IPS DF 6.9 (cell line): Measurements from ENCODE around the gene PDGFRA.

Source experiments
- DNase-seq: peaks from one replicate; pipeline ENCODE4 v3.0.0-alpha.2; 2013; ENCODE audit warnings: low read depth, low spot score
- H3K27ac ChIP-seq: one replicate; pipeline ENCODE4 v1.5.1; 2013; ENCODE audit warnings: low read length, control low read depth
- H3K27me3 ChIP-seq: 2 replicates; pipeline ENCODE4 v1.6.1; 2013; ENCODE audit warnings: mild to moderate bottlenecking, low read length; ENCODE audit not compliant: control insufficient read depth, insufficient read depth
- H3K36me3 ChIP-seq: 2 replicates; pipeline ENCODE4 v1.6.1; 2013; ENCODE audit warnings: low read length; ENCODE audit not compliant: control insufficient read depth, insufficient read depth
- H3K4me1 ChIP-seq: 2 replicates; pipeline ENCODE4 v1.6.1; 2013; ENCODE audit warnings: low read length; ENCODE audit not compliant: control insufficient read depth, insufficient read depth
- H3K4me3 ChIP-seq: 2 replicates; pipeline ENCODE4 v1.5.1; 2013; ENCODE audit warnings: mild to moderate bottlenecking, low read length
- H3K9me3 ChIP-seq: 2 replicates; pipeline ENCODE4 v1.6.1; 2013; ENCODE audit warnings: low read length, inconsistent platforms; ENCODE audit not compliant: control insufficient read depth, insufficient read depth
- WGBS: extraction: QIAGEN DNeasy Blood & Tissue Kit; methylation state at CpG from one replicate; pipeline ENCODE4 v1.1.7; 2013; ENCODE audit warnings: mixed read lengths, missing lambda C conversion rate; ENCODE audit not compliant: insufficient read length, insufficient coverage; 5-methylcytosine and 5-hydroxymethylcytosine counted together

PDGFRA gene

DNA sequence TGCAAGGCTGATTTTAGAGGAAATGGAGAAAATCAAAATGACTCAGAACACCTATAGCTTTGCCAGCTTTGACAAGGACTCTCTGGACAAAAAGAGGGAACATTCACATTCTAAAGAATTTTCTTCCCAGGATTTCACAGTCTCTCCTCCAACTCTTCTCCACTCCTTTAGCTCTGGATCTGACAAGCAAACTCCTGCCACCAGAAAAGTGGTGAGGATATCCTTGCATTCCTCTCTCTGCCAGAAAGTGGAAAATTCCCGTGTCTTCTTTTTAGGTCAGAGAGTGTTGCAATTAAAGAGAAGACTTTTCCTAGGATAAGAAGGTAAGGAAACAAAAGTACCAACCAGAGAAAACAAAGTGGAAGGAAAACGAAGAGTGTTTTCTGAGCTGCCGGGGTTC, 16.1 kb upstream of the PDGFRA start:
- H3K9me3 ChIP-seq = no peaks in the 10 kb centered on the region
- no peak for DNase-seq
- no peak overlapping the region for H3K27ac ChIP-seq
- H3K36me3 ChIP-seq = no peaks in the 10 kb centered on the region
- H3K27me3 ChIP-seq = peaks cover 1% of the 10 kb centered on the region; the same call in 1 of the 2 replicates
- no peaks in the 10 kb centered on the region for H3K4me1 ChIP-seq
- WGBS = no CpG with 5 or more reads among the region's 3 CpGs
- H3K4me3 ChIP-seq = no peak overlapping the region

DNA sequence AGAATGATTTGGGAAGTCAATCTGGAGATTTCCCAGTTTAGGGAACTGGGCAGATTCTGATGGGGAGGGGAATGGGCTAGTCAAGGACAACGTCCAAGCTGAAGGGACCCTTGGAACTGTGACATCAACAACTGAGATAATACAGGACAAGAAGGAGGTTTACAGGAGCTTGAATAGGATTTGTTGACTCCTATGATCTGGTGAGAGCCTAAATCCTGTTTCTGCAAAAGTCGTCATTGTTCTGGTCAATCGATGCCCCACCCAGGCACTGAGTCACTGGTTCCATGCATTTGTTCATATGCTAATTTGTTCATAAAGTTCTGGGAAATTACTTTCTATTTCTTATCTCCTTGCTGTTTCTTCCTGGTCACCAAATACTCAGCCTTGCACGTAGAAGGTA, 15.3 kb upstream of the PDGFRA start:
- no peak overlapping the region for H3K27ac ChIP-seq
- WGBS = no CpG with 5 or more reads among the region's 4 CpGs
- H3K36me3 ChIP-seq = no peaks in the 10 kb centered on the region
- no peak overlapping the region for H3K4me3 ChIP-seq
- no peak for DNase-seq
- H3K4me1 ChIP-seq = no peaks in the 10 kb centered on the region
- peaks cover 3% of the 10 kb centered on the region; the same call in 1 of the 2 replicates for H3K27me3 ChIP-seq
- H3K9me3 ChIP-seq = no peaks in the 10 kb centered on the region

DNA sequence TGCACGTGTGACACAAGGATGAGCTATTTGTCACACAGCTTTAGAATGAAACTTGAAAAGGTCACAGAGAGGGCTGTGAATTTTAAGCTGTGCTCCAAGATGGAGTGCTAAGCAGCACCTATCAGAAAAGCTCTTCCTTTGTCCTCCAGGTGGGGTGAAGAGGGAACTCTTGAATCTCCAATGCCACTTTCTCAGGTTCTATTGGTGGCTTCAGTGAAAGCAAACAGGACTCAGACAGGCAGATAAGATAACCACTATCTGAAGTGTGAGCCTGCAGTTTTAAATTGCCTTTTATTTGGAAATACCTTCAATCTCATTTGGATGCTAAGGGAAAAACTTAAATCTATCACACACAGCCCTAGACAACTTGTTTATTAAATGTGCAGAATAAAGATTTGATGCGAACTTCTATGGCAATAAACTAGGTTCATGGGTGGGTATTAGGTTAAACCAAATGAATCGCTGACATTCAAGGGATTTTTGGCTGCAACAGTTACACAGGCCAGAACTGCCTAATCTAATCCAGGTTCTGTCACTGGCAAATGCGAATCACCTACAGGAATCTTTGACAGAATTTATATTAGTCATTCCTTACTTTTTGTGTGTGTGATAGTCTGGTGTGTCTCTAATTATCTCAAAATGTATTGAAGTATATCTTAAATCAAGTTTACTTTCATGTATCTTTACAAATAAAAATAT, 13.6 kb upstream of the PDGFRA start:
- no peak for DNase-seq
- Histone ChIP-seq H3K36me3 (no peaks in the 10 kb centered on the region), H3K9me3 (no peaks in the 10 kb centered on the region), H3K27ac (no peak overlapping the region), H3K4me3 (no peak overlapping the region), H3K4me1 (no peaks in the 10 kb centered on the region), H3K27me3 (peaks cover 3% of the 10 kb centered on the region; the same call in 1 of the 2 replicates)
- WGBS = no CpG with 5 or more reads among the region's 4 CpGs

DNA sequence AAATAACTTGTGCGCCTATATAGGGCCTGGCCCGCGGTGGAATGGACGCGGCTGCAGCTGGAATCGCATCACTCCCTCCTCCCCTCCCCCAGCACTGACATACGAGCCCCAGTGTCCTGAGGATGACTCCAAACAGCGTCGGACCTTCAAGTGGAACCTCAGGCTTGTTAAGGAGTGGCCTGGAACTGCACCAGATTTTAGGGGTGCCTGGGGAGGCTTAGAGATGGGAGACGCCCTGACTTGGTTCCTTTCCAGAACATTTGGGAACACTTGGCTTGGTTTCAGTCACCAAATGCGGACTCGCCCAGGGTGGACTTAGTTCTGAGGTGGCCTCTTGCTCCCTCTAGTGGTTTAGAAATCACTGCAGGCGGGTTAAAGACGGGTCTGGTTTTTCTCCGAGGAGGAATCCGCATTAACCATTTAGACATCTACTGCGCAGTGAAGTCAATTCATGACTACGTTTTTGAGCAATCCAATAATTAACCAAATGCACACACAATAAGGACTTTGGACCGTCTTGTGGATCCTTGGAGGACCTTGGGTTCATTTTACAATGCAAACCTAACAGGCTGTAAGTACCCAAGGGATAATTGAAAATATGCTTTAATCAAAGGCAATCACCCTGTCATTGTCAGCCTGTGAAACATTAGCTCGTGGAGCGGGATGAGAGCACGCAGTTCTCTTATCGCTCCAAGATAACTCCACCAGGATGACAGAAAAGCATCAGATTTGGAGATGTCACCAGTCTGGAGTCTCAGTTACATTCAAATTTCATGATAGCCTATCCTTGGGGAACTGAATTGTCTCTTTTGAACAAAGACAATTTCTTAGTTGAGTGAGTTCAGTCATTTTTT, 11.2 kb upstream of the PDGFRA start:
- Histone ChIP-seq H3K36me3 (no peaks in the 10 kb centered on the region), H3K27me3 (peaks cover 9% of the 10 kb centered on the region; the same call in 1 of the 2 replicates), H3K9me3 (no peaks in the 10 kb centered on the region), H3K27ac (no peak overlapping the region), H3K4me1 (no peaks in the 10 kb centered on the region), H3K4me3 (peak overlapping the region; percentile 24; the same call in 1 of the 2 replicates)
- no CpG with 5 or more reads among the region's 23 CpGs for WGBS
- no peak for DNase-seq

DNA sequence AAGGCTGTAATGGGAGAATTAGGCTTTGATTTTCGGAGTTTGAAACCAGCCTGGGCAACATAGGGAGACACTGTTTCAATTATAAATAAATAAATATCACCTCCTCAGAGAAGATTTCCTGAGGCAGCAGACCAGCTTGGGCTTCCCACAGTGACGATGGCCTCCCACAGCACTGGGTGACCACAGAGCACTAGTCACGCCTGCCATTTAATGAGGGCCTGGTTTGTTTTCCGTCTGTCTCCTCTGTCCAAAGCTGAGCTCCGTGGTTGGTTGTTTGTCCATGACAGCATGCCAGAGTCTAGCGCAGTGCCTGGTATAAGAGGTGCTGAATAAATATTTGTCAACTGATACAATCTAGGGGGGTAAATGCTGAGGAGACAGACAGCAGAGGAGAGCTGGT, 10.4 kb upstream of the PDGFRA start:
- H3K36me3 ChIP-seq = no peaks in the 10 kb centered on the region
- no peaks in the 10 kb centered on the region for H3K4me1 ChIP-seq
- no CpG with 5 or more reads among the region's 6 CpGs for WGBS
- no peaks in the 10 kb centered on the region for H3K9me3 ChIP-seq
- H3K27me3 ChIP-seq = peaks cover 14% of the 10 kb centered on the region; the same call in 1 of the 2 replicates
- no peak for DNase-seq
- no peak overlapping the region for H3K27ac ChIP-seq
- H3K4me3 ChIP-seq = no peak overlapping the region

DNA sequence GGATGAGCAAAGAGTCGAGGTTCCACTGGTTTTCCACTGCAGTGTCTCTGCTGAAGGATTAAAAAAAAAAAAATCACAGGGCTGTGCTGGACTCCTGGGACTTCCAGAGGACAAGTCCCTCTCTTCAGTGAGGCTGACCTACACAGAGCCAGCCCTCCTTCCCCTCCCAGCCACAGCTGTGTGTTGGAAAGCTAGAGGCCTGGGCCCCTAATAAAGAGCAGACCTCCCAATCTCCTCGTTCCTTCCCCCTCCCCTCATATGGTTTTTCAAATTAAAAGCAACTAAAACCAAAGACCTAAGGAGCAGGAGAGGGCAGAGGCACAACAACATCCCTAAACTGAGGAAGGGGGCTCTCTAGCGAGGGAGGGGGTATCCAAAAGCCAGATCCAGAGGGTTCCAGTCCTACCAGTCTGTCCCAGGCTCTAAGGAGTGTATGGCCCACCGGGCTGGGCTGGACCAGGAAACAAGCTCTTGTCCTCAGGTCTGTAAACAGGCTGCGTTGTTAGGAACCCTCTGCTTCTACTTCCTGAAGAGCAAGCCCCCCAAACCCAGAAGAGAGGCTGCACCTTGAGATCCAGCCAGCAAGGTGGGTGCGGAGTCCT, 4.0 kb upstream of the PDGFRA start:
- no peaks in the 10 kb centered on the region for H3K9me3 ChIP-seq
- H3K4me1 ChIP-seq = peaks cover 3% of the 10 kb centered on the region
- H3K27ac ChIP-seq = no peak overlapping the region
- H3K4me3 ChIP-seq = no peak overlapping the region; the same call in 1 of the 2 replicates
- WGBS = no CpG with 5 or more reads among the region's 6 CpGs
- no peak for DNase-seq
- no peaks in the 10 kb centered on the region for H3K36me3 ChIP-seq
- H3K27me3 ChIP-seq = peaks cover 56% of the 10 kb centered on the region

DNA sequence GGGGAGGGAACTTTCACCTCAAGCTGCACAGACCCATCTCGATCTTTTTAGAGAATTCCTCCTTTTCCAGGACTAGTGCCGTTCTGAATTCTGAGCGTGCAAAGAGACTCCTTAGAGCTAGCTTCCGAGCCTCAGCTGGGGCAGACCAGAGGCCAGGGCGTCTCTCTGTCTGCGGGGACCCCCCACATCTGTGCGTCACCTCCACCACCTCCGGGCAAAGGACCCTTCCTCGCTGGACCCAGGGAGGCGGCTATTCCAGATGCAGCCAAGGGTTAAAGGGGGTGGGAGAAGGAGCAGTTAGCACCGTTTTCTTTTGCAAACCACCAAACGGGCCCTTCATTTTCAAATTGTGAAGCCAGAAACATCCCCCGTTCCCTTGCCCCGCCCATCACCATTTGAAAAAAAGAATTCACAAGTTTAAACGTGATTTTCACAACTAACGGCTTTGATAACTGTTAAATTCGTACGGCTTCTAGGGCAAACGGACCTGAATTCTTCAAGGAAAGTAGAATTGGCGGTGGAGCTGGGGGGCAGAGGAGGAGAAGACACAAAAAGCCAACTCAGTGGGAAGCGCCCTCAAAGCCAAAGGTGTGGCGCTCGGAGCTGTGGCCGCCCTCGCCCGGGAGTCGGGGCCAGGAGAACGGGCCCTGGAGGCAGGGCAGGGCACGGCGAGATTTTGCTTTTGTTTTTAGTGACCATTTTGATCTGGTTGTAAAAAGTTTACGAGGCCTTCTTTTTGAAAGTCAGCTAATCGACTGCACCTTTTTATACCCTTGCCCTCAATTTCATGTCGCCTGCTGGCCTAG, 3.3 kb upstream of the PDGFRA start:
- DNase-seq = no peak
- no CpG with 5 or more reads among the region's 33 CpGs for WGBS
- H3K36me3 ChIP-seq = no peaks in the 10 kb centered on the region
- H3K27me3 ChIP-seq = peaks cover 63% of the 10 kb centered on the region
- no peak overlapping the region for H3K27ac ChIP-seq
- peaks cover 3% of the 10 kb centered on the region for H3K4me1 ChIP-seq
- H3K9me3 ChIP-seq = no peaks in the 10 kb centered on the region
- peak overlapping the region; percentile 27; the same call in 1 of the 2 replicates for H3K4me3 ChIP-seq

DNA sequence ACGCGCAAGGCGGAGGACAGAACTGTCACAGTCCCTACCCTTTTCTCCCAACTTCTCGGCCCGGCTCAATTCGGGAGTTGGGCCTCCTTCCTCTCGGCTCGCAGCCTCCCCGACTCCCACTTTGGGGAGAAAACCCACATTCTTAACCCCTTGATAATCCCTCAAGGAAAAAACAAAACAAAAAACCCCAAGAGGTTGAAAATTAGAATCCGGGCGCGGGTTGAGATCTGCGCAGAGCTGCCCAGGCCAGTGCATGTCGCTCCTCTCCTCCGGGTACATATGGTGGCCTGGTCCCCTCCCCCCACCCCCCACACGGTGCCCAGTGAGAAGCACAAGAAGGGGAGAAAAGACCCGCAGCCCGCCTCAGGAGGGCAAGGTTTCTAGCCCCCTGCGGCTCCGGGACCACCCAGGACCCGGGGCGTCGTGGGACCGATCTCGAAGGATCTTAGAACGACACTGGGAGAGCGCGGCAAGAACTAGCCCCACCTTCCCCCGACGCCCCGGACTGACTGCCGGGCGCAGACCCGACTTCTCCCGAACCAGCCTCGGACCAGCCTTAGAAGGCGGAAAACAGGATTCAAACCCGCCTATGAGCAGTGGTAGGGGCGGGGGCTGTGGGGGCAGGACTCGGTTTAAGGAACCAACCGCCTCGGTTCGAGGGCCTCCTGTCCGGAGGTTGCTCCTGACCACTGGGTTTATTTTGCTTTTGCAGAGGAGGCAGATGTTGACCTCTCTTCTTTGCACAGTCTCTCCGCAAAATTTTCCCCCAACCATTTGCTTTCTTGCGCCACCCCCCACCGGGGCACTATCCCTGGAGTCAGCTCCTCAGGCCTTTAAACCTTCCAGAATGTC, 2.5 kb upstream of the PDGFRA start:
- no peaks in the 10 kb centered on the region for H3K9me3 ChIP-seq
- H3K36me3 ChIP-seq = no peaks in the 10 kb centered on the region
- peak overlapping the region; percentile 33; the same call in 1 of the 2 replicates for H3K4me3 ChIP-seq
- WGBS = no CpG with 5 or more reads among the region's 47 CpGs
- H3K27me3 ChIP-seq = peaks cover 72% of the 10 kb centered on the region
- peaks cover 3% of the 10 kb centered on the region for H3K4me1 ChIP-seq
- H3K27ac ChIP-seq = no peak overlapping the region
- DNase-seq = no peak

DNA sequence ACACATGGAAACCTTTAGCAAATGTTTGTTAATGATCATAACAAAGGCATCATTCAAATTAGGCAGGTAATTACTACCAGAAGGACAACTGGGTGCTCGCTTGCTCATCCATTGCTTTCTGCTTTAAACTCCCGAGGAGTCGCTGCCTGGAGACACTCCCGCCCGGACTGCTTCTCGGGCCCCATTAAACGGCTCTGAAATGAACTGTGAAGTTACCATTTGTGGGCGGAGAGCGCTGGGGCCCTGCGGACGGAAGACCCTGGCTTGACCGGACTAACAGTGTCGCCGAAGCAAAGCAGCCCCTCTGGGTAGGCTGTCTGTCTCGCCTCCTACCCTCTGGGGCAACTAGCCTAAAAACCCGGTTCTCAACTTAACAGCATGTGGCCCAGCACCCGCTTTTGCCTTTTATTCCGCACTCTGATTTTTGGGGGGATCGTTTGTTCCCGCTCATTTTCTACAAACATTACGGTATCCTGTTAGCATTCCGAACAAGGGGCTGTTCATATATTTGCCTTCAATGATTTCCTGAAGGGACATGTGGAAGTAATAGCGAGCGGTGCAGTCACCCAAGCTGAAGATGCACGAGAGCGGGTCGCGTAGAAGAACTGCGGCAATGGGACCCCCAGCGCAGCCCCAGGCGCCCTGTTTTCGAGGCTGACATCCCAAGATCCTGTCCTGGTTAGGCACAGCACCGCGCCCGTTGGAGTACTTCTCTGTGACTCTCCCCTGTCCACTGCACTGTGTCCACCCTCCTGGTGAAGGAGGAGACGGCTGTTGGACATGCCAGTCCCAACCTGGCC, 1.6 kb upstream of the PDGFRA start:
- DNase-seq = no peak
- WGBS = no CpG with 5 or more reads among the region's 36 CpGs
- peaks cover 77% of the 10 kb centered on the region for H3K27me3 ChIP-seq
- H3K27ac ChIP-seq = no peak overlapping the region
- no peaks in the 10 kb centered on the region for H3K9me3 ChIP-seq
- no peaks in the 10 kb centered on the region for H3K36me3 ChIP-seq
- peaks cover 6% of the 10 kb centered on the region for H3K4me1 ChIP-seq
- peak overlapping the region; percentile 33; the same call in 1 of the 2 replicates for H3K4me3 ChIP-seq
